ENCODE results near the gene MPDZ.

MPDZ gene

DNA sequence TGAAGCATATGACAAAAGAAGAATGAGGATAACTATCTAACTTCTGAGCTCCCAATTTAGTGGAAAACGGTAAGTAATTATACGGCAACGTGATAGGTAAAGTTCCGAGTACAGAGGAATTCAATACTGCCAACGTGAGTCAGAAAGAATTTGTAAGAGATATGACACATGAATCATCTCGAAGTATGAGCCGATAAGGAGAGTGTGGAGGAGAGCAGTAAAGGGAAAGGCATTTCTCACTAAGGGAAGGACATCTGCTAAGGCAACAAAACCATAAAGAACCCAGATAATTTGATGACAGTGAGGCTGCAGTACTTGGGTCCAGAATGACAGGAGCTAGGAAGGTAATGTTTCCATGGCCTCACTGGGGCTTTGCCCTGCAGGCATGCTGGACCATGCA, 11.0 kb downstream of the MPDZ start:
- no peak for DNase-seq (ENCODE audit: extremely low spot score)
- CTCF ChIA-PET, result interaction anchor here (0.6 kb wide), 1 partner anchor 13 kb away, joined by 3 read pairs; no protein-coding TSS in a partner anchor
- TF ChIP-seq, protein P1, sequence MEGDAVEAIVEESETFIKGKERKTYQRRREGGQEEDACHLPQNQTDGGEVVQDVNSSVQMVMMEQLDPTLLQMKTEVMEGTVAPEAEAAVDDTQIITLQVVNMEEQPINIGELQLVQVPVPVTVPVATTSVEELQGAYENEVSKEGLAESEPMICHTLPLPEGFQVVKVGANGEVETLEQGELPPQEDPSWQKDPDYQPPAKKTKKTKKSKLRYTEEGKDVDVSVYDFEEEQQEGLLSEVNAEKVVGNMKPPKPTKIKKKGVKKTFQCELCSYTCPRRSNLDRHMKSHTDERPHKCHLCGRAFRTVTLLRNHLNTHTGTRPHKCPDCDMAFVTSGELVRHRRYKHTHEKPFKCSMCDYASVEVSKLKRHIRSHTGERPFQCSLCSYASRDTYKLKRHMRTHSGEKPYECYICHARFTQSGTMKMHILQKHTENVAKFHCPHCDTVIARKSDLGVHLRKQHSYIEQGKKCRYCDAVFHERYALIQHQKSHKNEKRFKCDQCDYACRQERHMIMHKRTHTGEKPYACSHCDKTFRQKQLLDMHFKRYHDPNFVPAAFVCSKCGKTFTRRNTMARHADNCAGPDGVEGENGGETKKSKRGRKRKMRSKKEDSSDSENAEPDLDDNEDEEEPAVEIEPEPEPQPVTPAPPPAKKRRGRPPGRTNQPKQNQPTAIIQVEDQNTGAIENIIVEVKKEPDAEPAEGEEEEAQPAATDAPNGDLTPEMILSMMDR (IDR thresholded peaks at IDR 0.05; ENCODE audit: control extremely low read depth, extremely low read depth, low read depth, missing control alignments), result no peak
- POLR2A ChIA-PET, result no interaction called here

DNA sequence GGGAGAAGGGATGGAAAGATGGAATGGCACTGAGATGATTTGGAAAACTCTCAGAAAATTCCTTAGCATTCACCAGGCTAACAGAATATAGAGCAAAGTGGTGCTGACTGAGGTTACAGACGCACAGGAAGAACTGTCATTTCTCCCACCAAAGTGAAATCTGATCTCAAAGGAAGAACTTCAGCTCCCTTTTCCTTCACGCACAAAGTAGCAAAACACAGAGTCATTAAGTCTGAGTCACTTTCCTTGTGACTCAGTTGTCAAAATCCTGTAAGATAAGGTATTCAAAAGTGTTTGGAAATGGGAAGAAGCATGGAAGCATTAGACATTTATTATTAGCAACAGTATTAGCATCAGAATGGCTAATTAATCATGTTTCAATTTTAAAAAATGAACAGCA, 11.7 kb downstream of the MPDZ start:
- no peak for DNase-seq (ENCODE audit: extremely low spot score)
- TF ChIP-seq, protein P1 (IDR thresholded peaks at IDR 0.05; ENCODE audit: control extremely low read depth, extremely low read depth, low read depth, missing control alignments), result no peak
- CTCF ChIA-PET, result no interaction called here
- POLR2A ChIA-PET, result no interaction called here

GRCh38 chr9:13266167-13266566, 13.3 kb downstream of the MPDZ start:
- no peak for DNase-seq (ENCODE audit: extremely low spot score)
- TF ChIP-seq, protein P1 (IDR thresholded peaks at IDR 0.05; ENCODE audit: control extremely low read depth, extremely low read depth, low read depth, missing control alignments), result no peak
- ChIA-PET CTCF (no interaction called here), POLR2A (no interaction called here)

GRCh38 chr9:13264788-13265187, 14.7 kb downstream of the MPDZ start:
- POLR2A ChIA-PET, result no interaction called here
- TF ChIP-seq, protein P1 (IDR thresholded peaks at IDR 0.05; ENCODE audit: control extremely low read depth, extremely low read depth, low read depth, missing control alignments), result no peak

DNA sequence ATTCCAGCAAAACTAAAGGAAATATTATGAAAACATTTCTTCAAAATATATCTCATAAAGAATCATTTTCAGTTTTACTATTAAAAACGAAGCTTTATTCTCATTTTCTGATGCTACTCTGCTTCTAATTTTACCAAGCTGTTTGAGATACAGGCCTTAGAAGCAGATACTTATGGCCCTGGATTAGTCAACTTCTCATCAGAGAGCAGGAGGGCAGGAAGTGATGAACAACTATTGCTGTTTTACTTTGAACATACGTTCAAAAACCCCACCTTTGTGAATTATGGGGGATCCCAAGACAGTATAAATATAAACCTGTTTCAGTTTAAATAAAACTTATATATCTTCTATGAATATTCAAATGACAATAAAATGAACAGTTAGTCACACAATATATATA, 16.0 kb downstream of the MPDZ start:
- ChIA-PET POLR2A (no interaction called here), CTCF (no interaction called here)
- DNase-seq (ENCODE audit: extremely low spot score), result no peak
- TF ChIP-seq, protein P1 (IDR thresholded peaks at IDR 0.05; ENCODE audit: control extremely low read depth, extremely low read depth, low read depth, missing control alignments), result no peak

More at GRCh38 chr9:13264788-13265187, 14.7 kb downstream of the MPDZ start:
- CTCF ChIA-PET, result no interaction called here
- no peak for DNase-seq (ENCODE audit: extremely low spot score)

- no peak for DNase-seq (ENCODE audit: extremely low spot score)
- ChIA-PET POLR2A (no interaction called here), CTCF (no interaction called here)
- TF ChIP-seq, protein P1 (IDR thresholded peaks at IDR 0.05; ENCODE audit: control extremely low read depth, extremely low read depth, low read depth, missing control alignments), result no peak
These were observed 26.6 kb downstream of the MPDZ start for GRCh38 chr9:13252852-13253251.

DNA sequence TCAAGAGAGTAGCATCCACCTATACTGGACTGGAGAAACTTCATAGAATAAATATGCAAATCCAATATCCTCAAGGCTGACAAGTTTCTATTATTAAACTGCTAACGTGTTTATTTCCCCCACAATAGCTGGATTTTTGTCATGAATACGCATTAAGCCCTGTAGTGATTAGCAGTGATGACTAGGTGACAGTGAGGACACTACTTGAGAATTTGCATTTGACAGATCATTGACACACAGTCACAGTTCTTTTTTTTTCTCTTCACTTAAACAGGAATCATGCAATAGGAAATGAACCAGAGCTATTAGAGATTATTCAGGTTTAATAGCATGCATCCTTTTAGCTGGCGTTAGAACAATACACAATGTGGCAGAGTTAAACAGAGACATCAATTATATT, 35.3 kb downstream of the MPDZ start:
- CTCF ChIA-PET, result interaction anchor here (0.7 kb wide), 1 partner anchor 17 kb away, joined by 3 read pairs; no protein-coding TSS in a partner anchor
- POLR2A ChIA-PET, result no interaction called here
- TF ChIP-seq, protein P1 (IDR thresholded peaks at IDR 0.05; ENCODE audit: control extremely low read depth, extremely low read depth, low read depth, missing control alignments), result no peak
- no peak for DNase-seq (ENCODE audit: extremely low spot score)

Data from GM10248 (cell line).